Adipose tissue (tissue), 3 donors: ENCODE data around the gene HAAO. TPM values are rescaled to one million over a fixed set of nuclear protein-coding genes. Genes with fewer than 3 reads are reported as not detected.
"Not testable (repeated sequence)": the region's sequence is repeated elsewhere in the genome, so short reads cannot be mapped to it uniquely, and the experiment has no call there.

Source experiments
- H3K27ac ChIP-seq: one replicate; pipeline ENCODE4 v1.5.1; 2013; ENCODE audit warnings: low read depth, low read length
- WGBS, 3 donors: extraction: QIAGEN DNeasy Blood & Tissue Kit; methylation state at CpG; one replicate each; pipeline ENCODE4 v1.1.7; 2013; 5-methylcytosine and 5-hydroxymethylcytosine counted together
- polyA plus RNA-seq, 3 donors: library from polyadenylated mRNA; stranded (reverse); fragments of 200-250 nt; gene quantifications; one replicate each; pipeline ENCODE4 v1.2.3, GENCODE V29; 2013
- donor health status: healthy with polysubstance abuse.
- donor health status: Bipolar disorder and iron deficiency.
- donor health status: healthy.

HAAO gene
- polyA plus RNA-seq, 3 donors: 4.2 to 12.5 (median 10.9) TPM

DNA sequence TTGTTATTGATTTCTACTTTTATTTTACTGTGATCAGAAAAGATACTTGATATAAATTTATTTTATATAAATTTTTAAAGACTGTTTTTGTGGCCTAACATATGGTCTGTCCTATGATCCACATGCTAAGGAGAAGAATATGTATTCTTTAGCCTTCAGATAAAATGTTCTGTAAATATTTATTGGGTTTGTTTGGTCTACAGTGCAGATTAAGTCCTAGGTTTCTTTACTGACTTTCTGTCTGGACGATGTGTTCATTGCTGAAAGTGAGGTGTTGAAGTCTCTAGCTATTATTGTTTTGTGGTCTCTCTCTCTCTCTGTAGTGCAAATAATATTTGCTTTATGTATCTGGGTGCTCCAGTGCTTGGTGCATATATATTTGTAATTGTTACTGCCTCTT, 58.5 kb downstream of the HAAO start:
- no peak overlapping the region for H3K27ac ChIP-seq
- 52 to 91% (median 81%) methylated on average over 1 of the region's 1 CpG for WGBS, 3 donors

DNA sequence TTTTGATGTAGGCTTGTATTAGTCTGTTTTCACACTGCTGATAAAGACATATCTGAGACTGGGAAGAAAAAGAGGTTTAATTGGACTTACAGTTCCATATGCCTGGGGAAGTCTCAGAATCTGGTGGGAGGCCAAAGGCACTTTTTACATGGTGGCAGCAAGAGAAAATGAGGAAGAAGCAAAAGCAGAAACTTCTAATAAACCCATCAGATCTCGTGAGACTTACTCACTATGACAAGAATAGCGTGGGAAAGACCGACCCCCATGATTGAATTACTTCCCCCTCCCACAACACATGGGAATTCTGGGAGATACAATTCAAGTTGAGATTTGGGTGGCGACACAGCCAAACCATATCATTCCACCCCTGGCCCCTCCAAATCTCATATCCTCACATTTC, 61.1 kb downstream of the HAAO start:
- 94 to 100% (median 97%) methylated on average over 4 of the region's 4 CpGs for WGBS, 3 donors
- not testable (repeated sequence) for H3K27ac ChIP-seq

DNA sequence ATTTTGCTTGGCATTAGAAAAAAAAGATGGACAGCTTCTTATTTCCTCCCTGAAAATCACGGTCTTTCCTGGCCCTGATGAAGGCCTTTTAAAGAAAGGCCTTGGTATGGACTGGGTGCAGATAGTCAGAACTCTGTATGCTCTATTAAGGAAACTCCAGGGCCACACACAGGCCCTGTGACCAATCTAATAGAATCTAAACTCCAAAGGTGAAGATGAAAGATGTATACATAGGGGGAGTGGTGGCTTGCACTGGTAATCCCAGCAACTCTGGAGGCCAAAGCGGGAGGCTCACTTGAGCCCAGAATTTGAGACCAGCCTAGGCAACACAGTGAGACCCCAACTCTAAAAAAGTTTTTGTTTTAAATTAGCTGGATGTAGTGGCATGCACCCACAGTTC, 65.7 kb downstream of the HAAO start:
- WGBS, 3 donors: 86 to 95% (median 94%) methylated on average over 2 of the region's 2 CpGs
- no peak overlapping the region for H3K27ac ChIP-seq

DNA sequence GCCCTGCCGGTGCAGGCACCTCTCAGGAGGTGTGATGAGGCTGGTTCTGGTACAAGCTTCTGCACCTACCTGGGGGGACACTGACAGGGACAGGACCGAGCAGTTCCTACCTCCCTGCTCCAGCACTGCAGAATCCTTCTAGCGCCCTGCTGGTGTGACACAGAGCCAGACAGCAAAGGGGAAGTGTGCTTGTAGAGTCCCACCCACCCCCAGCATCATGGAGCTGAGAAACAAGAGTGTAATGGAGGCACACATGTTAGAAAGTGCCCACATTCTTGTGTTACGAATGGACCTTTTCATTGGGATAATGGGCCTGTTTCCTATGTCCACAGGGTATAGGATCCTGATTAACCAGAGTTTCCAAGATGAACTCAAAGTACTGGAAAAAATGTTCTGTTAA, 66.7 kb downstream of the HAAO start:
- no peak overlapping the region for H3K27ac ChIP-seq
- WGBS, 3 donors: 75 to 94% (median 86%) methylated on average over 4 of the region's 4 CpGs

DNA sequence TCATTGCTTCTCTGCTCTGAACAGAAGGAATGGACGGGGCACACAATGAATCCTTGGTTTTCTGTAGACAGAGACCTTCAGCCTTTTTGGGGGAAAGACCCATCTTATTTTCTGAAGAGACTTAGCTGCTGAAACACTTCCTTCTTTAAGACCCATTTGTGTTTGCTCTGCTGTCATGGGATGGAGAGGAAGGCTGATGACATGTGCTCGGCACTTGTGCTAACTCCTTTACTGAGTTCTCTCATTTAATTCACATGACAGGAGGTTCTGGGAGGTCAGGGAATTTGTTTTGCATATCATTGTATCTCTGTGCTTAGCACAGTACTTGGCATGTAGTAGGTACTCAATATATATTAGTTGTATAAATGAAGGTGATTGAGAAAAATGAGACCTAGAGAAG, 67.5 kb downstream of the HAAO start:
- WGBS, 3 donors: 90 to 93% (median 92%) methylated on average over 2 of the region's 2 CpGs
- H3K27ac ChIP-seq: no peak overlapping the region

DNA sequence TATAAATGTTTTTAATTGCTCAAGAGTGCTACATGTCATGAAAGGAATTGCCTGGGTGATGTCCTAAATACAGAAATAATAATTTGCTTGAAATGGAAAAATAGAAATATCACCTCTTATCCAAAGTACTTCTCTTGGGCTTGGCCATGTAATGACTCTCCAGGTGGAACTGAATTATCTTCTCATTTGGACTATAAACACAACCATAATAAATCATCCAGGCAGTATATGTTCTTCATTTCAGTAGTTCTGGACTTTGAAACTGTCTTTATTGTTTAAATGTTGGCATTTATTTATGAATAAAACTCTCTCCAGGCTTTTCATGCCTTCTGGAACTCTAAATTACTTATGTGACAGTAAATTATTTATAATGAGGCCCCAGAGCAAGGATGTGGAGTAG, 68.9 kb downstream of the HAAO start:
- no peak overlapping the region for H3K27ac ChIP-seq

DNA sequence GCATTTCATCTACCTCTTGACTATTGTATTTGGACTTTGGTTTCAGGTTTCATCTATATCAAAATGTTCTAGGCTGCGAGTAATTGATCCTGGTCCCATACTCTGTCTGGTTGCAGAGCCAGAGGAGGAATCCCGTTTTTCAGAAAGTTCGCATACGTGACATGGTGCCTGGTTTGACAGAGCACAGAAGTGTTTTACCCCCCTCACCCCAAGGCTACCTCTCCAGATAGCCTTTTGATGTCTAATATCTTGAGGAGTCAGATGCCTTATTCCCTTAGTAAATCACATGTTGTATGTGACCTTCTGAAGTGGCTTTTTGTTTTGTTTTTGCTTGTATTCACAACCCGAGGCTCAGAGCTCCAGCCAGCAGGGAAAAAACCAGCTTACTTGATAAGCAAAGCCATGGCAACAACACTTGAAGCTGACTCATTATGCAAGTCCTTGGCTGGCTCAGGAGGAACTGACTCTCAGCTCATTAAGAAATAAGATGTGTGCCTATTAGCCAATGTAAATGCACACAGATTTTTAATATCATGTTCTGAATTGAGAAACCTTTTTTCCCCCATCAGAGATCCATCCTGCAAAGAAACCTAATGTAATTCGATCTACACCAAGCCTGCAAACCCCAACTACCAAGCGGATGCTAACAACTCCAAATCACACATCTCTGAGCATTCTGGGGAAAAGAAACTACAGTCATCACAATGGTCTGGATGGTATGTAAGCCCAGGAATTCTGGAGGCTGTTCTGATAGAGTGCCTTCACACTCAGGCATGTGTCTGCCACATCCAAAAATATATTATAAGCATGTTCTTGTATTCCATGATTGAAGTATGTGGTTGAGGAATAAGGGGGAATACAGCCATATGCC, 69.8 kb downstream of the HAAO start:
- H3K27ac ChIP-seq: no peak overlapping the region
- 37 to 63% (median 59%) methylated on average over 7 of the region's 7 CpGs for WGBS, 3 donors

DNA sequence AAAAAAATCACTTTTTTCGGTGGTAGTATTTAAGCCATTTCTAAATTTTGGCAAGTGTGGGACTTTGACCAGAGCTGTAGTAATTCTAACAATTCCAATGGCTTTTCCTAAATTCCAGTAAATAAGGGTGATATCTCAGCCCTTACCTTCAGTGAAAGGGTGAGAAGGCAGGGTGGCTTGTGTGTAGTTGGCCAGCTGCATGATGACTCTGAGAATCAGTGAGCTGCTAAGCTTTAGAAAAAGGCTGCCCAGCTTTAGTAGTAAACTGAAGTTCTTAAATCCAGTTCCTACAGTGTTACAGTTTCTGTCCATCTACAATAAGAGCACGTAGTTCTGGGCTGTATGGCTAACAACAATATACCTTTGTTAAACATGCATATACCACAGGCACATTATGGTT, 70.5 kb downstream of the HAAO start:
- 52 to 86% (median 82%) methylated on average over 2 of the region's 2 CpGs for WGBS, 3 donors
- H3K27ac ChIP-seq: no peak overlapping the region

Other genes starting within 250 kb of the HAAO start
- gene MTA3, start 224.0 kb downstream of the HAAO start, polyA plus RNA-seq: 10 to 100 TPM; 17.2 to 28.3 (median 20.0) TPM
- gene OXER1, start 28.4 kb downstream of the HAAO start, polyA plus RNA-seq: 1 to 10 TPM in 1 of 3 donors, under 1 TPM in 2; 0.34 to 1.5 (median 0.55) TPM